Mammary epithelial cell (primary cell): ENCODE data around the gene MYH10.

Source experiments
- CTCF ChIP-seq, 2 donors: IDR thresholded peaks in 1 of 2; conservative IDR thresholded peaks in 1 of 2; 2 replicates each; pipeline ENCODE4 v1.5.1; 2011 to 2012; ENCODE audit warnings: inconsistent platforms in 2 of 2, low read length in 2 of 2, mild to moderate bottlenecking in 2 of 2, control low read depth in 1 of 2, low read depth in 1 of 2; ENCODE audit not compliant: insufficient read depth in 1 of 2; ENCODE audit errors: extremely low read depth in 1 of 2
- EZH2 ChIP-seq: IDR thresholded peaks from 2 replicates; pipeline ENCODE4 v1.6.1; 2012; ENCODE audit warnings: low read length, inconsistent platforms, borderline replicate concordance

DNA sequence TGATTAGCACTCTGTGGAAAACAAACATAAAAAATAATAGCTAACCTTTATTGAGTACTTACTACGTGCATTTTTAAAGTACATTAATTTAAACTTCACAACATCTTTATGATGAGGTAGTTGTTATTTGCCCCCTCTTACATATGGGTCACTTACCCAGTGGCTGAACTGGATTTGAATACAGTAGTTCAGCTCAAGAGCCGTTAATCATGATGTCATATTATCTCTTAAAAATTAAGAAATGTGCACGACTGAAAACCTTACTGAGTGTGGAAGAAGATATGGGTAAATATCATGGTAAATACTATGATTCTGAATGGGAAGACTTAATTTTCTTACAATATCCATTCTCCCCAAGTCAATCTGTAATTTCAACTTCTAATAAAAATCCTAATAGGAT lies 177.2 kb downstream of the MYH10 start:
- TF ChIP-seq CTCF (conservative IDR thresholded peaks at IDR 0.05 in 1 of 2, IDR thresholded peaks at IDR 0.05 in 1 of 2; ENCODE audit: extremely low read depth in 1 of 2, insufficient read depth in 1 of 2, low read depth in 1 of 2, low read length in 2 of 2): no peak
- TF ChIP-seq EZH2: no peak
